Measurements from ENCODE around the gene RPP30.

Gene RPP30

GRCh38 chr10:90871766-90872647, at the start of gene RPP30:
Gene RPP30, plus strand, starts transcription at chr10:90871974. Its CDS starts 13 bp downstream, at chr10:90871987.
- ATAC-seq (ENCODE audit: insufficient read depth, low read depth) (peak; percentile 100), DNase-seq (peak; percentile 81)
- Histone ChIP-seq H3K4me1 (ENCODE audit: insufficient read depth, low read length) (peaks cover 32% of the 10 kb centered on the region), H3K9me3 (ENCODE audit: insufficient read depth, low read length, severe bottlenecking) (peaks cover 4% of the 10 kb centered on the region), H2AFZ (ENCODE audit: low read depth, low read length) (peak within 1 kb of the TSS; percentile 82), H3K79me2 (ENCODE audit: insufficient read depth, low read length) (peaks cover 33% of the 10 kb centered on the region), H4K20me1 (ENCODE audit: insufficient read depth, low read length) (no peaks in the 10 kb centered on the region), H3K36me3 (ENCODE audit: insufficient read depth, low read length) (peaks cover 17% of the 10 kb centered on the region), H3K27ac (ENCODE audit: low read length) (peak within 1 kb of the TSS; percentile 72), H3K27me3 (ENCODE audit: insufficient read depth, low read length, poor library complexity) (no peaks in the 10 kb centered on the region), H3K4me2 (ENCODE audit: insufficient read depth, low read length) (peak within 1 kb of the TSS; percentile 84), H3K9ac (ENCODE audit: low read depth, low read length) (peak within 1 kb of the TSS; percentile 69), H3K4me3 (ENCODE audit: low read depth in 1 of 2, low read length in 2 of 2) (peak within 1 kb of the TSS; percentile 61 to 69)
- TF ChIP-seq EZH2 (IDR thresholded peaks at IDR 0.05; ENCODE audit: borderline replicate concordance, low read depth, low read length, severe bottlenecking) (no peak), CTCF (IDR thresholded peaks at IDR 0.05; ENCODE audit: borderline replicate concordance, extremely low read depth, low read length, poor library complexity, severe bottlenecking) (no peak)

DNA sequence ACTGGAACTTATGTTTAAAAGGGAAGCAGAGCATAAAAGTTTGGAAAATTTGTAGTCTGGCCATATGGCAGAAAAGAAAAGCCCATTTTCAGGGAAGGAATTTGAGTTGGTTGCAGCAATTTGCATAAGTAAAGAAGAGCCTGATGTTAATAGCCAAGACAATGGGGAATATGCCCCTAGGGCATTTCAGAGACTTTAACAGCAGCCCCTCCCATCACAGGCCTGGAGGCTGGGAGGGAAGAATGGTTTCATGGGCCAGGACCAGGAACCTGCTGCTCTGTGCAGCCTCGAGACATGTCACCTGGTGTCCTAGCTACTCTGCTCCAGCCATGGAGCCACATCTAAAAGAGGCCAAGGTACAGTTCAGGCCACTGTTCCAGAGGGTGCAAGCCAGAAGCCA, 49.3 kb upstream of the RPP30 start:
- ATAC-seq (ENCODE audit: insufficient read depth, low read depth) (no peak), DNase-seq (no peak)
- Histone ChIP-seq H3K9ac (ENCODE audit: low read depth, low read length) (no peak overlapping the region), H3K27ac (ENCODE audit: low read length) (no peak overlapping the region), H3K79me2 (ENCODE audit: insufficient read depth, low read length) (no peaks in the 10 kb centered on the region), H2AFZ (ENCODE audit: low read depth, low read length) (no peak overlapping the region), H3K4me1 (ENCODE audit: insufficient read depth, low read length) (no peaks in the 10 kb centered on the region), H3K36me3 (ENCODE audit: insufficient read depth, low read length) (no peaks in the 10 kb centered on the region), H3K4me3 (ENCODE audit: low read depth in 1 of 2, low read length in 2 of 2) (no peak overlapping the region), H3K4me2 (ENCODE audit: insufficient read depth, low read length) (no peak overlapping the region), H4K20me1 (ENCODE audit: insufficient read depth, low read length) (no peaks in the 10 kb centered on the region), H3K27me3 (ENCODE audit: insufficient read depth, low read length, poor library complexity) (peaks cover 2% of the 10 kb centered on the region), H3K9me3 (ENCODE audit: insufficient read depth, low read length, severe bottlenecking) (peaks cover 2% of the 10 kb centered on the region)
- TF ChIP-seq CTCF (IDR thresholded peaks at IDR 0.05; ENCODE audit: borderline replicate concordance, extremely low read depth, low read length, poor library complexity, severe bottlenecking), result no peak
- no peak for TF ChIP-seq EZH2 (IDR thresholded peaks at IDR 0.05; ENCODE audit: borderline replicate concordance, low read depth, low read length, severe bottlenecking)

GRCh38 chr10:90832111-90832510, 39.7 kb upstream of the RPP30 start:
- H3K4me2 ChIP-seq (ENCODE audit: insufficient read depth, low read length), result no peak overlapping the region
- ATAC-seq (ENCODE audit: insufficient read depth, low read depth) (no peak), DNase-seq (no peak)
- H3K4me3 ChIP-seq (ENCODE audit: low read depth in 1 of 2, low read length in 2 of 2), result no peak overlapping the region
- TF ChIP-seq CTCF (IDR thresholded peaks at IDR 0.05; ENCODE audit: borderline replicate concordance, extremely low read depth, low read length, poor library complexity, severe bottlenecking), result no peak
- no peak for TF ChIP-seq EZH2 (IDR thresholded peaks at IDR 0.05; ENCODE audit: borderline replicate concordance, low read depth, low read length, severe bottlenecking)
- H3K27me3 ChIP-seq (ENCODE audit: insufficient read depth, low read length, poor library complexity), result peaks cover 6% of the 10 kb centered on the region
- H3K9me3 ChIP-seq (ENCODE audit: insufficient read depth, low read length, severe bottlenecking), result no peaks in the 10 kb centered on the region
- no peaks in the 10 kb centered on the region for H3K36me3 ChIP-seq (ENCODE audit: insufficient read depth, low read length)
- H3K4me1 ChIP-seq (ENCODE audit: insufficient read depth, low read length), result no peaks in the 10 kb centered on the region
- no peak overlapping the region for H3K27ac ChIP-seq (ENCODE audit: low read length)
- H2AFZ ChIP-seq (ENCODE audit: low read depth, low read length), result no peak overlapping the region
- no peaks in the 10 kb centered on the region for H4K20me1 ChIP-seq (ENCODE audit: insufficient read depth, low read length)
- H3K9ac ChIP-seq (ENCODE audit: low read depth, low read length), result no peak overlapping the region
- H3K79me2 ChIP-seq (ENCODE audit: insufficient read depth, low read length), result no peaks in the 10 kb centered on the region
